Liver (tissue), 9 donors: ENCODE measurements around the gene ZNF213. TPM values are rescaled to one million over a fixed set of nuclear protein-coding genes. Genes with fewer than 3 reads are reported as not detected.

Experiments used
- DNase-seq: peaks from one replicate; pipeline ENCODE4 v3.0.0-alpha.2; 2017; ENCODE audit warnings: low spot score
- H3K27ac ChIP-seq, 2 donors: one replicate each; pipeline ENCODE4 v1.7.0; 2013; ENCODE audit warnings: inconsistent platforms in 2 of 2, low read length in 2 of 2, control low read depth in 1 of 2, low read depth in 1 of 2, mild to moderate bottlenecking in 1 of 2
- H3K27me3 ChIP-seq, 4 donors: one replicate each; pipeline versions ENCODE4 v1.6.1 to v1.7.0; 2013; ENCODE audit warnings: low read length in 3 of 4, inconsistent platforms in 1 of 4, mild to moderate bottlenecking in 1 of 4, moderate library complexity in 1 of 4; ENCODE audit not compliant: control insufficient read depth in 4 of 4, insufficient read depth in 4 of 4
- H3K36me3 ChIP-seq, 4 donors: one replicate each; pipeline versions ENCODE4 v1.6.1 to v1.7.0; 2013; ENCODE audit warnings: low read length in 3 of 4, mild to moderate bottlenecking in 3 of 4, low read depth in 1 of 4, moderate library complexity in 1 of 4; ENCODE audit not compliant: control insufficient read depth in 4 of 4, insufficient read depth in 3 of 4
- H3K4me1 ChIP-seq, 4 donors: one replicate each; pipeline versions ENCODE4 v1.6.1 to v1.7.0; 2013; ENCODE audit warnings: low read length in 3 of 4, mild to moderate bottlenecking in 3 of 4, moderate library complexity in 1 of 4; ENCODE audit not compliant: control insufficient read depth in 4 of 4, insufficient read depth in 4 of 4
- H3K4me3 ChIP-seq, 3 donors: one replicate each; pipeline versions ENCODE4 v1.6.1 to v1.7.0; 2013; ENCODE audit warnings: low read length in 3 of 3, control low read depth in 1 of 3, low read depth in 1 of 3, mild to moderate bottlenecking in 1 of 3
- H3K9ac ChIP-seq, 2 donors: one replicate each; pipeline ENCODE4 v1.7.0; 2013; ENCODE audit warnings: low read length in 2 of 2, mild to moderate bottlenecking in 2 of 2, moderate library complexity in 2 of 2, control low read depth in 1 of 2, low read depth in 1 of 2
- H3K9me3 ChIP-seq, 4 donors: one replicate each; pipeline versions ENCODE4 v1.6.1 to v1.7.0; 2013; ENCODE audit warnings: low read length in 3 of 4; ENCODE audit not compliant: control insufficient read depth in 4 of 4
- EGR1 ChIP-seq, 2 donors: IDR thresholded peaks; 2 replicates each; pipeline ENCODE4 v1.6.1; 2016 to 2018; ENCODE audit warnings: antibody characterized with exemption in 2 of 2, low read depth in 2 of 2
- FOXA1 ChIP-seq: IDR thresholded peaks from 2 replicates; pipeline ENCODE4 v1.6.1; 2016; ENCODE audit warnings: antibody characterized with exemption
- FOXA2 ChIP-seq: IDR thresholded peaks from 2 replicates; pipeline ENCODE4 v1.6.1; 2016; ENCODE audit warnings: antibody characterized with exemption
- GABPA ChIP-seq, 2 donors: IDR thresholded peaks in 1 of 2; conservative IDR thresholded peaks in 1 of 2; 2 replicates each; pipeline ENCODE4 v1.6.1; 2016; ENCODE audit warnings: antibody characterized with exemption in 2 of 2, mild to moderate bottlenecking in 1 of 2, moderate library complexity in 1 of 2
- HNF4G ChIP-seq: IDR thresholded peaks from 2 replicates; pipeline ENCODE4 v1.6.1; 2016; ENCODE audit warnings: antibody characterized with exemption
- JUND ChIP-seq, 2 donors: IDR thresholded peaks; 2 replicates each; pipeline ENCODE4 v1.6.1; 2016; ENCODE audit warnings: antibody characterized with exemption in 2 of 2
- NR2F2 ChIP-seq: IDR thresholded peaks from 2 replicates; pipeline ENCODE4 v1.6.1; 2016; ENCODE audit warnings: antibody characterized with exemption
- TAF1 ChIP-seq: conservative IDR thresholded peaks from 2 replicates; pipeline ENCODE4 v1.6.1; 2016; ENCODE audit warnings: antibody characterized with exemption, mild to moderate bottlenecking
- YY1 ChIP-seq: IDR thresholded peaks from 2 replicates; pipeline ENCODE4 v1.6.1; 2016; ENCODE audit warnings: antibody characterized with exemption, mild to moderate bottlenecking
- WGBS: extraction: QIAGEN DNeasy Blood & Tissue Kit; methylation state at CpG from one replicate; pipeline ENCODE4 v1.1.7; 2013; 5-methylcytosine and 5-hydroxymethylcytosine counted together
- polyA plus RNA-seq, 2 donors: library from polyadenylated mRNA; stranded (reverse) in 1 of 2; unstranded in 1 of 2; fragments of 200-250 nt in 1 of 2; fragments of >200 nt in 1 of 2; fragmentation: Nextera tagmentation in 1 of 2; extraction: Ambion mirVana in 1 of 2; gene quantifications; one replicate each; pipeline versions ENCODE4 v1.2.1 to v1.2.3, GENCODE V29; 2013 to 2015
- total RNA-seq, 2 donors: library from RNA; depleted of rRNA; stranded (reverse); fragments of >200 nt; gene quantifications; one replicate each; pipeline ENCODE4 v1.2.3, GENCODE V29; 2014
- TF ChIP-seq, protein P1 (sequence below): IDR thresholded peaks from 2 replicates; pipeline ENCODE4 v1.6.1; 2016; ENCODE audit warnings: antibody characterized with exemption, mild to moderate bottlenecking
- TF ChIP-seq, protein P2 (sequence below): IDR thresholded peaks from 2 replicates; pipeline ENCODE4 v1.6.1; 2016; ENCODE audit warnings: antibody characterized with exemption
- TF ChIP-seq, protein P3 (sequence below): IDR thresholded peaks from 2 replicates; pipeline ENCODE4 v1.6.1; 2016; ENCODE audit warnings: antibody characterized with exemption
- TF ChIP-seq, protein P4 (sequence below): IDR thresholded peaks from 2 replicates; pipeline ENCODE4 v1.6.1; 2016; ENCODE audit warnings: antibody characterized with exemption
- TF ChIP-seq, protein P5 (sequence below): fragments of 150-350 bp; IDR thresholded peaks from 2 replicates; pipeline ENCODE4 v1.5.1; 2017; ENCODE audit warnings: improper control_type of control experiment, low read depth, low read length; ENCODE audit not compliant: missing input control
- donor health status: healthy.
- donor health status: healthy.
- donor health status: healthy.
- donor health status: healthy.
- donor health status: healthy.

ZNF213 gene
- total and polyA plus RNA-seq, 4 donors: 0.56 to 4.5 (median 1.7) TPM

DNA sequence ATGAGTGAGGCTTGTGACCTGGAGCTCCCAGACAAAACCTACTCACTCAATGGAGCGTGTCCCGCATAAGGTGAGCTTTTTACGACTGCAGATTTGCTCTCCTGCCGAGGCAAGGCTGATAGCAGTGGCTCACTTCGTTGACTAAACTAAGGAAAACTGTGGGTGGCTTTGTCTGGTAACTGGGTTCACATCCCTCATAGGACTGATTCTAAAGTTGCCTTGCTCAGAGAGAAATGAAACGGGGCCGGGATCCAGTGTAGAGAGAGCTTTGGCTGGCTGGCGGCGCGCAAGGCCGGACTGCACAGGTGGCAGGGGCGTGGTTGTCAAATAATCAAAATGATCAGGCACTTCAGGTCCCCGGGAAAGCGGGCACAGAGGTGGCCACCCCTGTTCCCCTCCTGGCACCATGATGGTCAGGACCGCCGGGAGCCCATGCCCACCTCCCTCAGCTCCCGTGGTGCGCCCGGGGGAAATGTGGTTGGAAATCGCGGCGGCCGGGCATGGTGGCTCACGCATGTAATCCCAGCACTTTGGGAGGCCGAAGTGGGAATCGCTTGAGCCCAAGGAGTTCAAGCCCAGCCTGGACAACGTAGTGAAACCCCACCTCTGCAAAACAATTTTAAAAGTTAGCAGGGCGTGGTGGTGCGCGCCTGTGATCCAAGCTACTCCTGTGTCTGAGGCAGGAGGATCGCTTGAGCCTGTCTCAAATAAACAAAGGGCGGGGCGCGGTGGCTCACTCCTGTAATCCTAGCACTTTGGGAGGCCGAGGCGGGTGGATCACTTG, 26.6 kb downstream of the ZNF213 start:
- no peak overlapping the region for H3K4me3 ChIP-seq
- H3K9ac ChIP-seq: no peak overlapping the region
- WGBS: 83% methylated on average over 36 of the region's 36 CpGs
- H3K27ac ChIP-seq: no peak overlapping the region
- H3K36me3 ChIP-seq: no peaks in the 10 kb centered on the region
- DNase-seq: no peak
- H3K9me3 ChIP-seq: no peaks in the 10 kb centered on the region
- H3K27me3 ChIP-seq: no peaks in the 10 kb centered on the region
- H3K4me1 ChIP-seq: peaks cover 0 to 17% (median 12%) of the 10 kb centered on the region in 4 donors
- TF ChIP-seq FOXA2: no peak
- no peak for TF ChIP-seq YY1
- TF ChIP-seq JUND (IDR thresholded peaks at IDR 0.05): no peak
- no peak for TF ChIP-seq HNF4G
- TF ChIP-seq FOXA1: no peak
- TF ChIP-seq, protein P1, sequence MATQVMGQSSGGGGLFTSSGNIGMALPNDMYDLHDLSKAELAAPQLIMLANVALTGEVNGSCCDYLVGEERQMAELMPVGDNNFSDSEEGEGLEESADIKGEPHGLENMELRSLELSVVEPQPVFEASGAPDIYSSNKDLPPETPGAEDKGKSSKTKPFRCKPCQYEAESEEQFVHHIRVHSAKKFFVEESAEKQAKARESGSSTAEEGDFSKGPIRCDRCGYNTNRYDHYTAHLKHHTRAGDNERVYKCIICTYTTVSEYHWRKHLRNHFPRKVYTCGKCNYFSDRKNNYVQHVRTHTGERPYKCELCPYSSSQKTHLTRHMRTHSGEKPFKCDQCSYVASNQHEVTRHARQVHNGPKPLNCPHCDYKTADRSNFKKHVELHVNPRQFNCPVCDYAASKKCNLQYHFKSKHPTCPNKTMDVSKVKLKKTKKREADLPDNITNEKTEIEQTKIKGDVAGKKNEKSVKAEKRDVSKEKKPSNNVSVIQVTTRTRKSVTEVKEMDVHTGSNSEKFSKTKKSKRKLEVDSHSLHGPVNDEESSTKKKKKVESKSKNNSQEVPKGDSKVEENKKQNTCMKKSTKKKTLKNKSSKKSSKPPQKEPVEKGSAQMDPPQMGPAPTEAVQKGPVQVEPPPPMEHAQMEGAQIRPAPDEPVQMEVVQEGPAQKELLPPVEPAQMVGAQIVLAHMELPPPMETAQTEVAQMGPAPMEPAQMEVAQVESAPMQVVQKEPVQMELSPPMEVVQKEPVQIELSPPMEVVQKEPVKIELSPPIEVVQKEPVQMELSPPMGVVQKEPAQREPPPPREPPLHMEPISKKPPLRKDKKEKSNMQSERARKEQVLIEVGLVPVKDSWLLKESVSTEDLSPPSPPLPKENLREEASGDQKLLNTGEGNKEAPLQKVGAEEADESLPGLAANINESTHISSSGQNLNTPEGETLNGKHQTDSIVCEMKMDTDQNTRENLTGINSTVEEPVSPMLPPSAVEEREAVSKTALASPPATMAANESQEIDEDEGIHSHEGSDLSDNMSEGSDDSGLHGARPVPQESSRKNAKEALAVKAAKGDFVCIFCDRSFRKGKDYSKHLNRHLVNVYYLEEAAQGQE: no peak
- TF ChIP-seq, protein P2, sequence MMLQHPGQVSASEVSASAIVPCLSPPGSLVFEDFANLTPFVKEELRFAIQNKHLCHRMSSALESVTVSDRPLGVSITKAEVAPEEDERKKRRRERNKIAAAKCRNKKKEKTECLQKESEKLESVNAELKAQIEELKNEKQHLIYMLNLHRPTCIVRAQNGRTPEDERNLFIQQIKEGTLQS: no peak
- TF ChIP-seq, protein P3, sequence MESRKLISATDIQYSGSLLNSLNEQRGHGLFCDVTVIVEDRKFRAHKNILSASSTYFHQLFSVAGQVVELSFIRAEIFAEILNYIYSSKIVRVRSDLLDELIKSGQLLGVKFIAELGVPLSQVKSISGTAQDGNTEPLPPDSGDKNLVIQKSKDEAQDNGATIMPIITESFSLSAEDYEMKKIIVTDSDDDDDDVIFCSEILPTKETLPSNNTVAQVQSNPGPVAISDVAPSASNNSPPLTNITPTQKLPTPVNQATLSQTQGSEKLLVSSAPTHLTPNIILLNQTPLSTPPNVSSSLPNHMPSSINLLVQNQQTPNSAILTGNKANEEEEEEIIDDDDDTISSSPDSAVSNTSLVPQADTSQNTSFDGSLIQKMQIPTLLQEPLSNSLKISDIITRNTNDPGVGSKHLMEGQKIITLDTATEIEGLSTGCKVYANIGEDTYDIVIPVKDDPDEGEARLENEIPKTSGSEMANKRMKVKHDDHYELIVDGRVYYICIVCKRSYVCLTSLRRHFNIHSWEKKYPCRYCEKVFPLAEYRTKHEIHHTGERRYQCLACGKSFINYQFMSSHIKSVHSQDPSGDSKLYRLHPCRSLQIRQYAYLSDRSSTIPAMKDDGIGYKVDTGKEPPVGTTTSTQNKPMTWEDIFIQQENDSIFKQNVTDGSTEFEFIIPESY: no peak

DNA sequence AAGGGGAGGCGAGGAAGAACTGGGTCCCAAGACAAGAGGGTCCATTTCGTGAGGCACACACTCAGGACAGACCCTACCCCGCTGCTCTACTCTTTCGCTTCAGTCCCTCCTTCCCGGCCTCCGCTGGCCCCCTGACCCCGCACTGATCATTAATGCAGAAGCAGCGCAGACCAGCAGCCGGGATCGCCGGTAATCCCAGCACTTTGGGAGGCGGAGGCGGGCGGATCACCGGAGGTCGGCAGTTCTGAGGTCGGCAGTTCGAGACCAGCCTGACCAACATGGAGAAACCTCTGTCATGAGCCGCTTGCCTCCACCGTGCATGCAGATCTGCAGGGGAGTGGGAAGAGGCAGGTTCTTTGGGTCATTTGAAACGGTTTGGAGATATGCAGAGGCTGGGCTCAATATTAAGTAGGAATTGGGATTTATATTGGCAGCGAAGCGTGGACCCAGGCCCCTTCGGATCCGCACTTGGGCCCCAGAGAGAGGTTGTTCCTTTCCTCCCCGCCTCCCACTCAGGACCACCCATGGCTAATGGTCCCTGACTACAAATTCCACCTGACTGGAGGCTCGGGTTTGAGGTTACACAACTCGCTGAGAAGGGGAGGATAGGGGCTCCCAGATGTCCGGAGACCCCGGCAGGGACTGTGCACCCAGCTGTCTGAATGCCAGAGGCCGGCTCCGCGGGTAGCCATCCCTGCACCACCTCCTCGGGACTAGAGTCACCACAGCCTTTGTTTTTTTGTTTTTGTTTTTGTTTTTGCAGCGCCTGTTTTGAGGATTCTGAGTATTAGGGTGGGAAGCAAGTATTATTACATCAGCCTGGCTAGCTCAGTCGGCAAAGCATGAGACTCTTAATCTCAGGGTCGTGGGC, 29.5 kb downstream of the ZNF213 start:
- Histone ChIP-seq H3K27ac (no peak overlapping the region), H3K9ac (no peak overlapping the region), H3K36me3 (no peaks in the 10 kb centered on the region), H3K4me1 (peaks cover 0 to 5% (median under 1%) of the 10 kb centered on the region in 4 donors), H3K27me3 (no peaks in the 10 kb centered on the region), H3K9me3 (no peaks in the 10 kb centered on the region), H3K4me3 (no peak overlapping the region)
- TF ChIP-seq, protein P3: no peak
- TF ChIP-seq, protein P4, sequence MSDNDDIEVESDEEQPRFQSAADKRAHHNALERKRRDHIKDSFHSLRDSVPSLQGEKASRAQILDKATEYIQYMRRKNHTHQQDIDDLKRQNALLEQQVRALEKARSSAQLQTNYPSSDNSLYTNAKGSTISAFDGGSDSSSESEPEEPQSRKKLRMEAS: no peak
- TF ChIP-seq HNF4G: no peak
- TF ChIP-seq, protein P5, sequence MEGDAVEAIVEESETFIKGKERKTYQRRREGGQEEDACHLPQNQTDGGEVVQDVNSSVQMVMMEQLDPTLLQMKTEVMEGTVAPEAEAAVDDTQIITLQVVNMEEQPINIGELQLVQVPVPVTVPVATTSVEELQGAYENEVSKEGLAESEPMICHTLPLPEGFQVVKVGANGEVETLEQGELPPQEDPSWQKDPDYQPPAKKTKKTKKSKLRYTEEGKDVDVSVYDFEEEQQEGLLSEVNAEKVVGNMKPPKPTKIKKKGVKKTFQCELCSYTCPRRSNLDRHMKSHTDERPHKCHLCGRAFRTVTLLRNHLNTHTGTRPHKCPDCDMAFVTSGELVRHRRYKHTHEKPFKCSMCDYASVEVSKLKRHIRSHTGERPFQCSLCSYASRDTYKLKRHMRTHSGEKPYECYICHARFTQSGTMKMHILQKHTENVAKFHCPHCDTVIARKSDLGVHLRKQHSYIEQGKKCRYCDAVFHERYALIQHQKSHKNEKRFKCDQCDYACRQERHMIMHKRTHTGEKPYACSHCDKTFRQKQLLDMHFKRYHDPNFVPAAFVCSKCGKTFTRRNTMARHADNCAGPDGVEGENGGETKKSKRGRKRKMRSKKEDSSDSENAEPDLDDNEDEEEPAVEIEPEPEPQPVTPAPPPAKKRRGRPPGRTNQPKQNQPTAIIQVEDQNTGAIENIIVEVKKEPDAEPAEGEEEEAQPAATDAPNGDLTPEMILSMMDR: no peak
- no peak for TF ChIP-seq FOXA1
- TF ChIP-seq GABPA (IDR thresholded peaks at IDR 0.05 in 1 of 2, conservative IDR thresholded peaks at IDR 0.05 in 1 of 2): no peak
- no peak for TF ChIP-seq FOXA2
- no peak for TF ChIP-seq YY1
- no peak for TF ChIP-seq EGR1 (IDR thresholded peaks at IDR 0.05; ENCODE audit: low read depth in 2 of 2)
- no peak for TF ChIP-seq TAF1
- TF ChIP-seq, protein P1: no peak
- no peak for TF ChIP-seq NR2F2
- DNase-seq: no peak
- WGBS: 87% methylated on average over 37 of the region's 37 CpGs
